ENCODE results near the gene ZNHIT1.

Gene ZNHIT1

DNA sequence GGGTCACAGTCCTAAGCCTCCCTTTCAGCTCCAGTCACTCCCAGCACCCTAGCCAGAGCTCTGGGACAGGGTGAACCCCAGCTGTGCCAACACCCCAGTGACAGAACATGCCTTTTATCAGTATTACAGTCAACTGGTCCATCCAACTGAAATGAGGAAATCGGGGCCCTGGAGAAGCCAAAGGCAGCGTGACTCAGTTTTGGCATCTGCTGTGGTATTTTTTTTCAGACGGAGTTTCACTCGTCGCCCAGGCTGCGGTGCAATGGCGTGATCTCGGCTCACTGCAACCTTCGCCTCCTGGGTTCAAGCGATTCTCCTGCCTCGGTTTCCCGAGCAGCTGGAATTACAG lies 23.0 kb downstream of the ZNHIT1 start:
- ATAC-seq, result no peak
- TF ChIP-seq ZNF565 (CRISPR knock-in tag; conservative IDR thresholded peaks at IDR 0.05; ENCODE audit: low read depth) (no peak), PPARA (CRISPR knock-in tag; IDR thresholded peaks at IDR 0.05; ENCODE audit: borderline replicate concordance) (no peak), ZNF70 (CRISPR knock-in tag; IDR thresholded peaks at IDR 0.05) (no peak), ISL1 (CRISPR knock-in tag; IDR thresholded peaks at IDR 0.05) (no peak)

- TF ChIP-seq CSDC2 (CRISPR knock-in tag; IDR thresholded peaks at IDR 0.05) (no peak), ARNTL (CRISPR knock-in tag; IDR thresholded peaks at IDR 0.05; ENCODE audit: borderline replicate concordance, low read depth) (no peak), GLIS3 (CRISPR knock-in tag; IDR thresholded peaks at IDR 0.05) (no peak), ZC3H10 (CRISPR knock-in tag; IDR thresholded peaks at IDR 0.05) (no peak), PPARA (CRISPR knock-in tag; IDR thresholded peaks at IDR 0.05; ENCODE audit: borderline replicate concordance) (no peak), ZFP30 (CRISPR knock-in tag; IDR thresholded peaks at IDR 0.05) (no peak), RARB (CRISPR knock-in tag; IDR thresholded peaks at IDR 0.05) (no peak), TOX (CRISPR knock-in tag; IDR thresholded peaks at IDR 0.05; ENCODE audit: borderline replicate concordance) (no peak), SNAI2 (CRISPR knock-in tag; IDR thresholded peaks at IDR 0.05) (no peak), TCF4 (CRISPR knock-in tag; IDR thresholded peaks at IDR 0.05; ENCODE audit: borderline replicate concordance) (no peak), BACH2 (CRISPR knock-in tag; IDR thresholded peaks at IDR 0.05; ENCODE audit: borderline replicate concordance) (no peak), CSRNP3 (CRISPR knock-in tag; IDR thresholded peaks at IDR 0.05) (no peak), ZFP3 (CRISPR knock-in tag; IDR thresholded peaks at IDR 0.05) (no peak), OSR1 (CRISPR knock-in tag; IDR thresholded peaks at IDR 0.05) (no peak), ZNF565 (CRISPR knock-in tag; conservative IDR thresholded peaks at IDR 0.05; ENCODE audit: low read depth) (no peak), ZNF70 (CRISPR knock-in tag; IDR thresholded peaks at IDR 0.05) (no peak), ISL1 (CRISPR knock-in tag; IDR thresholded peaks at IDR 0.05) (no peak), ZNF8 (CRISPR knock-in tag; IDR thresholded peaks at IDR 0.05) (no peak)
- TF ChIP-seq, protein P1, sequence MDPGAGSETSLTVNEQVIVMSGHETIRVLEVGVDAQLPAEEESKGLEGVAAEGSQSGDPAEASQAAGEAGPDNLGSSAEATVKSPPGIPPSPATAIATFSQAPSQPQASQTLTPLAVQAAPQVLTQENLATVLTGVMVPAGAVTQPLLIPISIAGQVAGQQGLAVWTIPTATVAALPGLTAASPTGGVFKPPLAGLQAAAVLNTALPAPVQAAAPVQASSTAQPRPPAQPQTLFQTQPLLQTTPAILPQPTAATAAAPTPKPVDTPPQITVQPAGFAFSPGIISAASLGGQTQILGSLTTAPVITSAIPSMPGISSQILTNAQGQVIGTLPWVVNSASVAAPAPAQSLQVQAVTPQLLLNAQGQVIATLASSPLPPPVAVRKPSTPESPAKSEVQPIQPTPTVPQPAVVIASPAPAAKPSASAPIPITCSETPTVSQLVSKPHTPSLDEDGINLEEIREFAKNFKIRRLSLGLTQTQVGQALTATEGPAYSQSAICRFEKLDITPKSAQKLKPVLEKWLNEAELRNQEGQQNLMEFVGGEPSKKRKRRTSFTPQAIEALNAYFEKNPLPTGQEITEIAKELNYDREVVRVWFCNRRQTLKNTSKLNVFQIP (CRISPR knock-in tag; IDR thresholded peaks at IDR 0.05; ENCODE audit: borderline replicate concordance, low read depth), result no peak
- no peak for ATAC-seq
These were observed 23.7 kb downstream of the ZNHIT1 start for GRCh38 chr7:101241443-101242349.

GRCh38 chr7:101243646-101244374 lies 25.8 kb downstream of the ZNHIT1 start:
- TF ChIP-seq ZNF70 (CRISPR knock-in tag; IDR thresholded peaks at IDR 0.05) (0 out of 2 replicates have a peak, but pooled peaks have one; percentile 14), ZFP30 (CRISPR knock-in tag; IDR thresholded peaks at IDR 0.05) (no peak), ESRRG (CRISPR knock-in tag; IDR thresholded peaks at IDR 0.05) (no peak), SNAI2 (CRISPR knock-in tag; IDR thresholded peaks at IDR 0.05) (no peak), ZNF8 (CRISPR knock-in tag; IDR thresholded peaks at IDR 0.05) (no peak)
- TF ChIP-seq, protein P2, sequence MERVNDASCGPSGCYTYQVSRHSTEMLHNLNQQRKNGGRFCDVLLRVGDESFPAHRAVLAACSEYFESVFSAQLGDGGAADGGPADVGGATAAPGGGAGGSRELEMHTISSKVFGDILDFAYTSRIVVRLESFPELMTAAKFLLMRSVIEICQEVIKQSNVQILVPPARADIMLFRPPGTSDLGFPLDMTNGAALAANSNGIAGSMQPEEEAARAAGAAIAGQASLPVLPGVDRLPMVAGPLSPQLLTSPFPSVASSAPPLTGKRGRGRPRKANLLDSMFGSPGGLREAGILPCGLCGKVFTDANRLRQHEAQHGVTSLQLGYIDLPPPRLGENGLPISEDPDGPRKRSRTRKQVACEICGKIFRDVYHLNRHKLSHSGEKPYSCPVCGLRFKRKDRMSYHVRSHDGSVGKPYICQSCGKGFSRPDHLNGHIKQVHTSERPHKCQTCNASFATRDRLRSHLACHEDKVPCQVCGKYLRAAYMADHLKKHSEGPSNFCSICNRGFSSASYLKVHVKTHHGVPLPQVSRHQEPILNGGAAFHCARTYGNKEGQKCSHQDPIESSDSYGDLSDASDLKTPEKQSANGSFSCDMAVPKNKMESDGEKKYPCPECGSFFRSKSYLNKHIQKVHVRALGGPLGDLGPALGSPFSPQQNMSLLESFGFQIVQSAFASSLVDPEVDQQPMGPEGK (CRISPR knock-in tag; IDR thresholded peaks at IDR 0.05; ENCODE audit: borderline replicate concordance), result peak; percentile 97; the same call in 1 of the 2 replicates
- TF ChIP-seq, protein P3, sequence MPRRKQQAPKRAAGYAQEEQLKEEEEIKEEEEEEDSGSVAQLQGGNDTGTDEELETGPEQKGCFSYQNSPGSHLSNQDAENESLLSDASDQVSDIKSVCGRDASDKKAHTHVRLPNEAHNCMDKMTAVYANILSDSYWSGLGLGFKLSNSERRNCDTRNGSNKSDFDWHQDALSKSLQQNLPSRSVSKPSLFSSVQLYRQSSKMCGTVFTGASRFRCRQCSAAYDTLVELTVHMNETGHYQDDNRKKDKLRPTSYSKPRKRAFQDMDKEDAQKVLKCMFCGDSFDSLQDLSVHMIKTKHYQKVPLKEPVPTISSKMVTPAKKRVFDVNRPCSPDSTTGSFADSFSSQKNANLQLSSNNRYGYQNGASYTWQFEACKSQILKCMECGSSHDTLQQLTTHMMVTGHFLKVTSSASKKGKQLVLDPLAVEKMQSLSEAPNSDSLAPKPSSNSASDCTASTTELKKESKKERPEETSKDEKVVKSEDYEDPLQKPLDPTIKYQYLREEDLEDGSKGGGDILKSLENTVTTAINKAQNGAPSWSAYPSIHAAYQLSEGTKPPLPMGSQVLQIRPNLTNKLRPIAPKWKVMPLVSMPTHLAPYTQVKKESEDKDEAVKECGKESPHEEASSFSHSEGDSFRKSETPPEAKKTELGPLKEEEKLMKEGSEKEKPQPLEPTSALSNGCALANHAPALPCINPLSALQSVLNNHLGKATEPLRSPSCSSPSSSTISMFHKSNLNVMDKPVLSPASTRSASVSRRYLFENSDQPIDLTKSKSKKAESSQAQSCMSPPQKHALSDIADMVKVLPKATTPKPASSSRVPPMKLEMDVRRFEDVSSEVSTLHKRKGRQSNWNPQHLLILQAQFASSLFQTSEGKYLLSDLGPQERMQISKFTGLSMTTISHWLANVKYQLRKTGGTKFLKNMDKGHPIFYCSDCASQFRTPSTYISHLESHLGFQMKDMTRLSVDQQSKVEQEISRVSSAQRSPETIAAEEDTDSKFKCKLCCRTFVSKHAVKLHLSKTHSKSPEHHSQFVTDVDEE (CRISPR knock-in tag; IDR thresholded peaks at IDR 0.05), result no peak
- ATAC-seq, result peak; percentile 1
